MV-4-11 (cell line): ENCODE measurements around the gene MARF1.
"Not testable (repeated sequence)": the region's sequence is repeated elsewhere in the genome, so short reads cannot be mapped to it uniquely, and the experiment has no call there.

Experiments
- DNase-seq: peaks from one replicate; lab custom pipeline; 2025; lab: John Stamatoyannopoulos, UW

The MARF1 gene, protein sequence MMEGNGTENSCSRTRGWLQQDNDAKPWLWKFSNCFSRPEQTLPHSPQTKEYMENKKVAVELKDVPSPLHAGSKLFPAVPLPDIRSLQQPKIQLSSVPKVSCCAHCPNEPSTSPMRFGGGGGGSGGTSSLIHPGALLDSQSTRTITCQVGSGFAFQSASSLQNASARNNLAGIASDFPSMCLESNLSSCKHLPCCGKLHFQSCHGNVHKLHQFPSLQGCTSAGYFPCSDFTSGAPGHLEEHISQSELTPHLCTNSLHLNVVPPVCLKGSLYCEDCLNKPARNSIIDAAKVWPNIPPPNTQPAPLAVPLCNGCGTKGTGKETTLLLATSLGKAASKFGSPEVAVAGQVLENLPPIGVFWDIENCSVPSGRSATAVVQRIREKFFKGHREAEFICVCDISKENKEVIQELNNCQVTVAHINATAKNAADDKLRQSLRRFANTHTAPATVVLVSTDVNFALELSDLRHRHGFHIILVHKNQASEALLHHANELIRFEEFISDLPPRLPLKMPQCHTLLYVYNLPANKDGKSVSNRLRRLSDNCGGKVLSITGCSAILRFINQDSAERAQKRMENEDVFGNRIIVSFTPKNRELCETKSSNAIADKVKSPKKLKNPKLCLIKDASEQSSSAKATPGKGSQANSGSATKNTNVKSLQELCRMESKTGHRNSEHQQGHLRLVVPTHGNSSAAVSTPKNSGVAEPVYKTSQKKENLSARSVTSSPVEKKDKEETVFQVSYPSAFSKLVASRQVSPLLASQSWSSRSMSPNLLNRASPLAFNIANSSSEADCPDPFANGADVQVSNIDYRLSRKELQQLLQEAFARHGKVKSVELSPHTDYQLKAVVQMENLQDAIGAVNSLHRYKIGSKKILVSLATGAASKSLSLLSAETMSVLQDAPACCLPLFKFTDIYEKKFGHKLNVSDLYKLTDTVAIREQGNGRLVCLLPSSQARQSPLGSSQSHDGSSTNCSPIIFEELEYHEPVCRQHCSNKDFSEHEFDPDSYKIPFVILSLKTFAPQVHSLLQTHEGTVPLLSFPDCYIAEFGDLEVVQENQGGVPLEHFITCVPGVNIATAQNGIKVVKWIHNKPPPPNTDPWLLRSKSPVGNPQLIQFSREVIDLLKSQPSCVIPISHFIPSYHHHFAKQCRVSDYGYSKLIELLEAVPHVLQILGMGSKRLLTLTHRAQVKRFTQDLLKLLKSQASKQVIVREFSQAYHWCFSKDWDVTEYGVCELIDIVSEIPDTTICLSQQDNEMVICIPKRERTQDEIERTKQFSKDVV (N-terminal part only)

GRCh38 chr16:15643048-15643945 is at the start of gene MARF1:
TSS of gene MARF1 (minus strand) at chr16:15643154. CDS start at chr16:15639233, 3,921 bp downstream.
- DNase-seq: peak; percentile 88

GRCh38 chr16:15692508-15692907 is 49.6 kb upstream of the MARF1 start:
- DNase-seq: not testable (repeated sequence)

GRCh38 chr16:15691046-15691445 is 48.1 kb upstream of the MARF1 start:
- no peak for DNase-seq

- DNase-seq: no peak
Measured at GRCh38 chr16:15690296-15690695, 47.3 kb upstream of the MARF1 start.

DNA sequence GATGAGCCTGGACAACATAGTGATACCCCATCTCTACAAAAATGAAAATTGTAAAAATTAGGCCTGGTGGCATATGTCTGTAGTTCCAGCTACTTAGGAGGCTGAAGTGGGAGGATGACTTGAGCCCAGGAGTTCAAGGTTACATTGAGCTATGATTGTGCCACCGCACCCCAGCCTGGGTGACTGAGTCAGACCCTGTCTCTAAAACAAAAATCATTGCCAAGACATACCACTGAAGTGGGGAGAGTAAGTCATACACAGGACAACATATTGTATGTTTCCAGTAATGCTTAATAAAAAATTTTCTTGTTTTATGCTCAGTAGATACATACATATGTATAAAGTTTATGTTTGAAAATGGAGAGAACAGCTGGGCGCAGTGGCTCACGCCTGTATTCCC is 46.3 kb upstream of the MARF1 start:
- DNase-seq: no peak

- no peak for DNase-seq
Measured at GRCh38 chr16:15686287-15686686, 43.3 kb upstream of the MARF1 start.

- peak; percentile 82 for DNase-seq
Measured at GRCh38 chr16:15682105-15682570, 39.2 kb upstream of the MARF1 start.

GRCh38 chr16:15677447-15677846 is 34.5 kb upstream of the MARF1 start:
- no peak for DNase-seq

- DNase-seq: no peak
Measured at GRCh38 chr16:15676506-15676905, 33.6 kb upstream of the MARF1 start.

- no peak for DNase-seq
Measured at GRCh38 chr16:15674571-15674970, 31.6 kb upstream of the MARF1 start.

DNA sequence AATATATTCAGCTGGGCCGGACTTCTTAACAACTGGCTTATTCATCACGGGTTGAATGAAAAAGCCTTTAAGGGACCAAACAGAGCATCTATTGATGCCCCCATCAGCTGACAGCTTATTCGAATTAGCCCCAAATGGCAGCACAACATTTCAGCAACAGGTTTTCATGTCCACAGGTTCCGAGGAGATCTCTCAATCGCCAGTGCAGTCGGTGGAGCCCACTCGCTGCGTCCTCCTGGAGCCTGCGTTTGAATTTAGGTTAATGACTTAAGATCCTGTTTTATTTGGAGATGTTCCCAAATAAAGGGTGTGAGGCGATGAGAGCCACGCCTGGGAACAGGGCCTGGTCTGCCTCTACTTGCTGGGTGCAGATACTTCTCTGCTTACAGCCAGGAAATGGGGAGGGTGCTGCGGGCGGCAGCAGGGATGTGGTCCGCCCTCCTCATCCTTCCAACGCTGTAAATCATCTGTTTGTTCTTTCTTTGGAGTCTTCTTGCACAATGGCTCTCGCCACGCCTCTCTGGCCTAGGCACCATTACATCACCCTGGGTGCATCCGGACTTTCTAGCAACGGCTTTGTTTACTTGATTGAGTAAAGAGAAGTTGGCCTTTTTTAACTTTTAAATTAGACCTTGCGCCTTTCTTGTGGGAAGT is 29.7 kb upstream of the MARF1 start:
- peak; percentile 99 for DNase-seq

DNA sequence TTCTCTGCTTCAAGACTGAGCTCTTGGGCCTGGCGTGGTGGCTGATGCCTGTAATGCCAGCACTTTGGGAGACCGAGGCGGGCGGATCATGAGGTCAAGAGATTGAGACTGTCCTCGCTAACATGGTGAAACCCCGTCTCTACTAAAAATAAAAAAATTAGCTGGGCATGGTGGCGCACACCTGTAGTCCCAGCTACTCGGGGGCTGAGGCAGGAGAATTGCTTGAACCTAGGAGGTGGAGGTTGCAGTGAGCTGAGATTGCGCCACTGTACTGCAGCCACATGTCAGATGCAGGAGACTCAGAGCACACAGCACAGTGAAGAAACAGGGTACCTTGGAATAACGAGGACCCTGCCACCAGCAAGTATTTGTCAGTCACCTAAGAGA is 29.2 kb upstream of the MARF1 start:
- DNase-seq: not testable (repeated sequence)

- no peak for DNase-seq
Measured at GRCh38 chr16:15671530-15672117, 28.7 kb upstream of the MARF1 start.

DNA sequence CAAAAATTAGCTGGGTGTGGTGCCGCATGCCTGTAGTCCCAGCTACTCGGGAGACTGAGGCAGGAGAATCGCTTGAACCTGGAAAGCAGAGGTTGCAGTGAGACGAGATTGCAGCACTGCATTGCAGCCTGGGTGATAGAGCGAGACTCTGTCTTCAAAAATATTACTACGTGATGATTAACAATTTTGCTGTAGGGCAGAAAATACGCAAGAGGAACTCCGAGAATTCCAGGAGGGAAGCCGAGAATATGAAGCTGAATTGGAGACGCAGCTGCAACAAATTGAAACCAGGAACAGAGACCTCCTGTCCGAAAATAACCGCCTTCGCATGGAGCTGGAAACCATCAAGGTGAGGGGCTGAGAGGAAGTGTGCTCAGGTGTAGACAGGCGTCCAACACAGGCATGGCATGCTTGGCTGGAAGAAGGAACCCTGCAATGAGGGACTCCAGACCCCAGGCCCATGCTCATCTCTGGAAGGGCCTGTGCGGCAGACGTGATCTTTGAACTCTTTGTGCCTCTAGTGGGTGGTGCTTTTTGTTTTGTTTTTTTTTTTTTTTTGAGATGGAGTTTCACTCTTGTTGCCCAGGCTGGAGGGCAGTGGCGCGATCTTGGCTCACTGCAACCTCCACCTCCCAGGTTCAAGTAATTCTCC is 24.3 kb upstream of the MARF1 start:
- no peak for DNase-seq

GRCh38 chr16:15665107-15665506 is 22.2 kb upstream of the MARF1 start:
- DNase-seq: no peak

DNA sequence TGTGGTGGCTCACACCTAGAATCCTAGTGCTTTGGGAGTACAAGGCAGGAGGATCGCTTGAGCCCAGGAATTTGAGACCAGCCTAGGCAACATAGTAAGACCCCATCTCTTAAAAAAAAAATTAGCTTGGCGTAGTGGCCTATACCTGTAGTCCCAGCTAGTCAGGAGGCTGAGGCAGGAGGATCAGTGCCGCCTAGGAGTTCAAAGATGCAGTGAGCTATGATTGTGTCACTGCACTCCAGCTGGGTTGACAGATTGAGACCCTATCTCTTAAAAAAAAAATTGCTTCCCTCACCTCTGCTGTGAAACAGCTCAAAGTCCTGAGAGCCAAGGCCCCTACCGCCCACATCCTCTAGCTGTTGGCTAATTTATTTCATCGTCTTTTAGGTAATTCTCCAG is 17.2 kb upstream of the MARF1 start:
- DNase-seq: no peak

DNA sequence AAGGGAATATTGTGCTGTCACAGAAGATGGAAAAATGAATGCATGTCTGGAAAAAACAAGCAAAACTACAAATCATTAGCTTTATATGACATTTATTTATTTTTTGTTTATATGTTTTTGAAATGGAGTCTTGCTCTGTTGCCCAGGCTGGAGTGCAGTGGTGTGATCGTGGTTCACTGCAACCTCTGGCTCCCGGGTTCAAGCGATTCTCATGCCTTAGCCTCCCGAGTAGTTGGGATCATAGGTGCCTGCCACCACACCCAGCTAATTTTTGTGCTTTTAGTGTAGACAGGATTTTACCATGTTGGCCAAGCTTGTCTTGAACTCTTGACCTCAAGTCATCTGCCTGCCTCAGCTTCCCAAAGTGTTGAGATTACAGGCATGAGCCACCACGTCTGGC is 15.6 kb upstream of the MARF1 start:
- no peak for DNase-seq

DNA sequence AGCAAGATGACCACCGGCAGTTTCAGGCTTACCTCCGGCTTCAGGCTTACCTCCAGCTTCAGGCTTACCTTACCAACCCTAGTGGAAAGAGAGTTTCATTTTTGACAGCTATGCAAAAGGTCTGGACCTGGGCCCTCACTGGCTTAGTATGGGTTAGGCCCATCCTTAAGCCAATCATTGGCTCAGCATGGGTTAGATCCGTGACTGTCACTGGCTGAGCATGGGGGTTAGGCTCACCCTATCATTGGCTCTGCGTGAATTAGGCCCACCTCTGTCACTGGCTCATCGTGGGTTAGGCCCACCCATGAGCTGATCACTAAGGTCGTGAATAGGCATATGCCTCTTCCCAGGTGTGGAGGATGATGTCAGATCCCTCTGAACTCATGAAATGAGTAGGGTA is 15.2 kb upstream of the MARF1 start:
- no peak for DNase-seq

GRCh38 chr16:15655561-15655960 is 12.6 kb upstream of the MARF1 start:
- DNase-seq: not testable (repeated sequence)

DNA sequence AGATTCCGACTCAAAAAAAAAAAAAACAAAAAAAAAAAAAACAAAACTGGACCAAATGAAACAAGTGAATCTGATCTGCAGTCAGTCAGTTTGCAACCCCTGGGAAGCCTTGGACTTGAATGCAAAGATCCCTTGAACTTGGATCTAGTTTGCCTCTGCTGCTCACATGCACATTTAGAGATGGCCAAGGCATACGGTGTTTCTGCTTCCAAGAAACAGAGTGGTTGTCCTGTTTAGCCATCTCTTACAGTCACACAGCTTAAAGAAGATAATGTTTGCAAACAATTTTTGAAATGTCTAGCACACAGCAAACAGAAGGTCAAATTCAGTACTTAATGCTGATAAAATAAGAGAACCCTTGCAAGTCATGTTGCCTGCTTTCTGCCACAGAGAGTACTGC is 11.6 kb upstream of the MARF1 start:
- no peak for DNase-seq
